ENCODE measurements around the gene SEC14L6.

GRCh38 chr22:30526656-30527055 lies 19.9 kb downstream of the SEC14L6 start:
- TF ChIP-seq POLR2A (IDR thresholded peaks at IDR 0.05; ENCODE audit: low read depth, low read length) (no peak), TAF1 (IDR thresholded peaks at IDR 0.05; ENCODE audit: low read depth, low read length) (no peak), POLR2AphosphoS5 (IDR thresholded peaks at IDR 0.05; ENCODE audit: low read depth, low read length) (no peak), SPI1 (IDR thresholded peaks at IDR 0.05; ENCODE audit: low read depth, low read length) (no peak), PAX5 (IDR thresholded peaks at IDR 0.05; ENCODE audit: insufficient read depth, low read length, severe bottlenecking) (no peak), POU2F2 (IDR thresholded peaks at IDR 0.05; ENCODE audit: low read depth, low read length) (no peak)
